Measurements from ENCODE around the gene RASL10A. TPM values are rescaled to one million over a fixed set of nuclear protein-coding genes. Genes with fewer than 3 reads are reported as not detected.

RASL10A gene
- total RNA-seq, 1 donor from 2014 or later, result 0.33 TPM

GRCh38 chr22:29267462-29267857 is 48.0 kb downstream of the RASL10A start:
- TF ChIP-seq CTCF (IDR thresholded peaks at IDR 0.05; ENCODE audit: insufficient read depth, low read length, poor library complexity, severe bottlenecking), result no peak
- Histone ChIP-seq H3K4me3 (ENCODE audit: low read depth, low read length) (peak overlapping the region; percentile 76), H3K27me3 (ENCODE audit: control insufficient read depth, insufficient read depth, low read length) (no peaks in the 10 kb centered on the region), H3K36me3 (ENCODE audit: control insufficient read depth, insufficient read depth, low read length) (no peaks in the 10 kb centered on the region)
- DNase-seq (ENCODE audit: low read depth), result no peak

- no peaks in the 10 kb centered on the region for H3K27me3 ChIP-seq (ENCODE audit: control insufficient read depth, insufficient read depth, low read length)
- DNase-seq (ENCODE audit: low read depth), result no peak
- no peak for TF ChIP-seq CTCF (IDR thresholded peaks at IDR 0.05; ENCODE audit: insufficient read depth, low read length, poor library complexity, severe bottlenecking)
- H3K4me3 ChIP-seq (ENCODE audit: low read depth, low read length), result peak overlapping the region; percentile 76
- H3K36me3 ChIP-seq (ENCODE audit: control insufficient read depth, insufficient read depth, low read length), result no peaks in the 10 kb centered on the region
Measured at GRCh38 chr22:29266564-29267461, 48.7 kb downstream of the RASL10A start.

GRCh38 chr22:29265929-29266328 is 49.6 kb downstream of the RASL10A start:
- TF ChIP-seq CTCF (IDR thresholded peaks at IDR 0.05; ENCODE audit: insufficient read depth, low read length, poor library complexity, severe bottlenecking), result no peak
- DNase-seq (ENCODE audit: low read depth), result no peak
- H3K36me3 ChIP-seq (ENCODE audit: control insufficient read depth, insufficient read depth, low read length), result no peaks in the 10 kb centered on the region
- H3K4me3 ChIP-seq (ENCODE audit: low read depth, low read length), result no peak overlapping the region
- H3K27me3 ChIP-seq (ENCODE audit: control insufficient read depth, insufficient read depth, low read length), result no peaks in the 10 kb centered on the region

- Histone ChIP-seq H3K27me3 (ENCODE audit: control insufficient read depth, insufficient read depth, low read length) (no peaks in the 10 kb centered on the region), H3K4me3 (ENCODE audit: low read depth, low read length) (no peak overlapping the region), H3K36me3 (ENCODE audit: control insufficient read depth, insufficient read depth, low read length) (no peaks in the 10 kb centered on the region)
- no peak for TF ChIP-seq CTCF (IDR thresholded peaks at IDR 0.05; ENCODE audit: insufficient read depth, low read length, poor library complexity, severe bottlenecking)
- DNase-seq (ENCODE audit: low read depth), result no peak
Measured at GRCh38 chr22:29265305-29265704, 50.2 kb downstream of the RASL10A start.

- no peaks in the 10 kb centered on the region for H3K36me3 ChIP-seq (ENCODE audit: control insufficient read depth, insufficient read depth, low read length)
- DNase-seq (ENCODE audit: low read depth), result no peak
- H3K4me3 ChIP-seq (ENCODE audit: low read depth, low read length), result no peak overlapping the region
- no peaks in the 10 kb centered on the region for H3K27me3 ChIP-seq (ENCODE audit: control insufficient read depth, insufficient read depth, low read length)
- no peak for TF ChIP-seq CTCF (IDR thresholded peaks at IDR 0.05; ENCODE audit: insufficient read depth, low read length, poor library complexity, severe bottlenecking)
Measured at GRCh38 chr22:29263791-29264276, 51.7 kb downstream of the RASL10A start.

Other genes with a start within 250 kb of the RASL10A start
- 6.5 and 7.1 TPM in 2 replicates for gene KREMEN1, start 242.7 kb downstream of the RASL10A start, total RNA-seq
- 2.2 and 6.0 TPM in 2 replicates for gene EMID1, start 109.8 kb downstream of the RASL10A start, total RNA-seq
- gene RHBDD3, start 47.7 kb downstream of the RASL10A start, total RNA-seq, result 51.8 and 59.6 TPM in 2 replicates
- 189 and 205 TPM in 2 replicates for gene EWSR1, start 47.4 kb downstream of the RASL10A start, total RNA-seq
- gene GAS2L1, start 9.0 kb downstream of the RASL10A start, total RNA-seq, result 8.9 and 10.3 TPM in 2 replicates
- 65.2 and 71.6 TPM in 2 replicates for gene AP1B1, start 72.9 kb upstream of the RASL10A start, total RNA-seq
- gene RFPL1, start 122.9 kb upstream of the RASL10A start, total RNA-seq, result not detected in 2 replicates
- gene NEFH, start 164.5 kb upstream of the RASL10A start, total RNA-seq, result 5.2 and 5.7 TPM in 2 replicates
- gene THOC5, start 238.1 kb upstream of the RASL10A start, total RNA-seq, result 51.6 and 53.9 TPM in 2 replicates